Adrenal gland (tissue), 5 donors: ENCODE results near the gene LRRC4C.

ENCODE experiments used
- CTCF ChIP-seq, 6 experiments: fragments of 450-650 bp in 4 of 6; fragments of 200-600 bp in 2 of 6; sonication (generic) in 1 of 6; IDR thresholded peaks; 1 replicate in 5 of 6; 2 replicates in 1 of 6; pipeline versions ENCODE4 v1.5.1 to v1.8.0; 2016 to 2021; ENCODE audit warnings: antibody characterized with exemption in 6 of 6, mild to moderate bottlenecking in 2 of 6, moderate library complexity in 1 of 6
- POLR2A ChIP-seq, 2 donors: fragments of 450-650 bp; IDR thresholded peaks; one replicate each; pipeline ENCODE4 v1.6.1; 2017; ENCODE audit warnings: antibody characterized with exemption in 2 of 2, mild to moderate bottlenecking in 2 of 2, moderate library complexity in 1 of 2
- donor health status: DM: no; HTN: no; CAD: no.

- TF ChIP-seq CTCF (IDR thresholded peaks at IDR 0.05) (no peak), POLR2A (IDR thresholded peaks at IDR 0.05) (no peak)
Measured at GRCh38 chr11:40879911-40880310, 579.5 kb downstream of the LRRC4C start.
